GF-D8 (cell line): ENCODE measurements around the gene SH3RF2.
A peak's percentile ranks its signal among the peaks of the same experiment; 100 is the strongest.

Source experiments
- DNase-seq: peaks from one replicate; lab custom pipeline; 2025; lab: John Stamatoyannopoulos, UW

SH3RF2 gene

DNA sequence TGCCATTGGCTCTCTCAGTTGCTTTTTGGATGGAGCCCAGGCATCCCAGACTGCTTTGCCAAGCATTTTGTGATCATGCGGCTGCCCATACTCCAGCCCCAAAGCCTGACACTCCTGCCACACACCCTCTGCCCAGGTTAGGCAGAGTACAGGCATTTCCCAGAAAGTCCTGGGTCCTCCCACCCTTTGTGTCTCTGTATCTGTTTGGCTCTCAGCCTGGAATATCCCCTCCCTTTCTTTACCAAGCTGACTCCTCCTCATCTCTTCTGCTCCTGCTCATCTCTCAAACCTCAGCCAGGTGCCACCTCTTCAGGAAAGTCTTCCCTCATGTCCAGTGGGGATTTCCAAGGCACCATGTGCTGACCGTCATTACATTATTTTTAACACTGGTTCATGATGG is 14.3 kb upstream of the SH3RF2 start:
- DNase-seq, result no peak

DNA sequence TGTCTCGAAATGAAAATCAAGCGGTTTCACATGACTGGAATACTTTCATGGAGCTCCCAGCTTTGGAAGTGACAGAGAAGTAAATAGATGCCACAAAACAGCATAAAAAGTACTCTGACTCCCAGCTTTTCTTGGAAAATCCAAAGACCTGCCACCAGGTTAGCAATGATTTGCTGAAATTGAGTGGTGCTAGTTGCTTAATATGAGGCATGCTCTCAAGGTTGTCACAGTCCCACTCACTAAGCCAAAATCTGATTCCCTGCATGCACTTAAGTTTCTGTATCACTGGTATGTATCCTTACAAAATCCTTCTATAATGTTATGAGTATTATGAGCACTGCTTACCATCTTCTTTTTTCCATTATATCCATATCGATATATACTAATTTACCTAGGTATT is 13.0 kb upstream of the SH3RF2 start:
- DNase-seq, result no peak

- DNase-seq, result no peak
These were observed 11.5 kb upstream of the SH3RF2 start for GRCh38 chr5:145924849-145925248.

- no peak for DNase-seq
These were observed 11.0 kb upstream of the SH3RF2 start for GRCh38 chr5:145925353-145925752.

DNA sequence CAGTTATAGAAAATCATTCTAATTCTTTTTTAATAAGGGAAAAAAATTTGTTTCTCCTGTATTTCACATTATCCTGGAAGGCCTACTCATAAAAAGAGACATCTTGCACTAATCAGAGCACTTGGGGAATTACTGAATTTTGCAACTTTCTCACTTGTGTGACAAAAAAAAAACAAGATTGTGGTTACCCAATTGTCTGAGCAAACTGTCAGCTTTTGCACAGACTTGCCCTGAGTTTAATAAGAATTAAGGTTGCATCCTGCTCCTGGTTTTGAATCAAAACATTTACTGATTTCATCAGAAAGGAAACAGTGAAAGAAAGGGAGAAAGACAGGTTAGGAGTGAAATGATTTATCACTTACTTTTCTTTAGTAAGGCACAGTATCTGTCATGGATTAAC is 10.6 kb upstream of the SH3RF2 start:
- no peak for DNase-seq

GRCh38 chr5:145931718-145932117 is 4.7 kb upstream of the SH3RF2 start:
- no peak for DNase-seq

- no peak for DNase-seq
These were observed 2.1 kb upstream of the SH3RF2 start for GRCh38 chr5:145934276-145934675.

DNA sequence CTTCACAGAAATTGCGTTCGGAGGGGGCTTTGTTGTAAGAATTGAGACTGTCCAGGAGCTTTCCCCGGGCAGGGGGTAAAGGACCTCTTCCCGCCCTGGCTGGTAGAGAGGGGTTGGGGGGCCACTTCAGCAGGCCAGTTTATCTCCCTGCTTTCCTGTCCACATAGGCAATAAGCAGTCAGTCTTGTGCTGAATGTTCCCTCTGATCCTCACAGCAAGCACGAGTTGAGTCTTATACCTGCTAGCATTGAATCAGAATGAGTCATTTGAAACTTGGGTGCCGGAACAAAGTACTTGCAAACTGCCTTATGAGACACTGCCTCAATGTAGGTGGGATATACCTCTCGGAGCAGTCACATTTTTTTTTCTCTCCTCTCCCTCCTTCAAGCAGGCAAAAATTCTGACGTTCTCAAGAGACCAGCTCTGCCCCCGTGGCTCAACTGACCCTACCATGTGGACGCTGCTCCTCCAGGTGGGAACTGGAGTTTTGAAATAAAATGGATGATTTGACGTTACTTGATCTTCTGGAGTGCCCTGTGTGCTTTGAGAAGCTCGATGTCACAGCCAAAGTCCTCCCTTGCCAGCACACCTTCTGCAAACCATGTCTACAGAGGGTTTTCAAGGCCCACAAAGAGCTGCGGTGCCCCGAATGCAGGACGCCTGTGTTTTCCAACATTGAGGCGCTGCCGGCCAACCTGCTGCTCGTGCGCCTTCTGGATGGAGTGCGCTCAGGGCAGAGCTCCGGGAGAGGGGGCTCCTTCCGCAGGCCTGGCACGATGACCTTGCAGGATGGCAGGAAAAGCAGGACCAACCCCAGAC is 1.3 kb downstream of the SH3RF2 start:
- no peak for DNase-seq

GRCh38 chr5:145938776-145939539 is 2.6 kb downstream of the SH3RF2 start:
- no peak for DNase-seq

- DNase-seq, result no peak
These were observed 3.2 kb downstream of the SH3RF2 start for GRCh38 chr5:145939540-145940065.

- no peak for DNase-seq
These were observed 4.7 kb downstream of the SH3RF2 start for GRCh38 chr5:145941096-145941447.

DNA sequence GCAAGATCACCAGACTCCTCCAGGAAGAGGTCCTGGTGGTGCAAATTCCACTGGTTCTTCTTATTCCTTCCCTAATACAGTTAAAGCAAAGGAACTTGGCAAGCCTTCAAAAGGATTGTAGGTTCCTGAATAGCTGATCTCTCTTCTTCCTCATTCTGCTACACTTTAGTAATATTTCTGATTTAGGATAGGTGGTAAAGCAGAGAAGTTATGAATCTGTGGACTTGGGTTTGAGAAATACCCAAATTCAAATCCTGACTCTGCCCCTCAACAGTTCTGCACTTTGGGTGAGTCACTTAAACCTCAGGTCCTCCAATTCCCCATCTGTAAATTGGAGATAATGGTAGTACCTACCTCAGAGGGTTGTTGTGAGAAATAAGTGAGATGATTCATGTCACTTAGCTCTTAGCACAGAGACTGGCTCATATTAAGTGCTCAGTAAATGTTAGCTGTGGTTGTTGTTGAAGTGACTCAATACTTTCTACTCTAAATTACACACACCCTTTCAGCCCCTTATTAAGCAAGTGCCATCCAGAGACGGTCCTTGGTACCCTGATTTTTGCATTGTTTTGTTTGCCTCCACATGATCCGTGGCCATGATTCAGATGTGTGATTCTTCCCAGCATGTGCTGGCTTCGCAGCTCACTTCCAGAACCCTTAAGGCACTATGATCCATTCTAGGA is 5.2 kb downstream of the SH3RF2 start:
- peak; percentile 3 for DNase-seq

DNA sequence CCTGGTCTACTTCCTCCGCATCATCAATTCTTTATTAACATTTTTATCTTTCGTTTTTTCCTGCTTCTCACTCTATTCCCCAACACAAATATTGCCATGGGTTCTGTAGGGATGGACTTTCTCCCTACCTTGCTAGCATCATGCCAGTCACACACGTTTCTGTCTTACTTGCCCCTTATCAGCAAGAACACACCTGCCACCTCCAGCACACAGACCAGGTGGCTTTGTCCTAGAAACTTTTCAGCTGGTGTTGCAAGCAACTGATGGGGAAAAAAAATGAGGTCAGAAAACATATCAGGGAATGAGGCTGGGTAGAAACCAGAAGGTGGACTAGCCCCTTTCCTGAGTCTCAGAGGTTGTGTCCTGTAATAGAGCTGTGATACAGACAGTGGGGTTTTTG is 5.8 kb downstream of the SH3RF2 start:
- no peak for DNase-seq

GRCh38 chr5:145942749-145943148 is 6.4 kb downstream of the SH3RF2 start:
- no peak for DNase-seq

- no peak for DNase-seq
These were observed 7.3 kb downstream of the SH3RF2 start for GRCh38 chr5:145943674-145944121.

GRCh38 chr5:145944328-145944727 is 8.0 kb downstream of the SH3RF2 start:
- DNase-seq, result no peak

DNA sequence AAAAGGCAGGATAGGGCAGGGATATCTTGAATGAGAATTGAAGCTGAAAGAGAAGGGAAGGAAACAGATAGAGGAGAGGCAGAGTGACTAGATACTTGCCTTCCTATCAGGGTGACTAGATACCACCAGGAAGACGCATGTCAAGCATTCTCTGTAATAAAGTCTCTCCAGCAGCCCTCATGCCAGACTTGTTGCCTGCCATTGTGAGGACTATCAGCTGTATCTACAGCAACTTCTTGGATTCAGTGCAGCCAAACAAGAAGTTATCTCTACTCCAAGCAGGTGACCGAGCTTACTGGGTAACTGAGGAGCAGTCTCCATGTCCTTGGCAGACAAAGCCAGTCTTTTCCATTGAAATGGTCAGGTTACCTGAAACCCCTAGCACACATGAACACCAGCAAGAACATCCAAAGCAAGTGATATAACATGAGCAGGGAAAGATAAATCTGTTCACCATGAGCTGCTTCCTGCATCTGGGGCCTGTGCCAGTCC is 9.3 kb downstream of the SH3RF2 start:
- DNase-seq, result no peak

- DNase-seq, result no peak
These were observed 9.9 kb downstream of the SH3RF2 start for GRCh38 chr5:145946112-145946861.

GRCh38 chr5:145947581-145947980 is 11.2 kb downstream of the SH3RF2 start:
- DNase-seq, result no peak

DNA sequence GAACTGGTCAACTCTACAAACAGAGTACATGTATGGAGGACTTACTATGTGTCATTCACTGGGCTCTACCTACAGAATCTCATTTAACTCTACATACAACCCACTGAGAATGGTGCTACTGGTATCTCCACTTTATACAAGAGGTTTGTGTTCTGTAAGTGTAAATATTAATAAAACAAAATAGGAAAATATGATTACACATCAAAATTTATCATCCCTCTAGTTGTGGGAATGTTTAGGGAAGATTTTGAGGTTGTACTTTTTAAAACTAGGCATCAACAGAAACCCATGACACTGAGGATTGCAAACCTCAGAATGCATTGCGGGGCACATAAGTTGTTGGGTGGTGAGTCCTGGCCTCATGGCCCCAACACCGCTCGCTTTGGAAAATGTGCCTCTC is 11.7 kb downstream of the SH3RF2 start:
- DNase-seq, result no peak

DNA sequence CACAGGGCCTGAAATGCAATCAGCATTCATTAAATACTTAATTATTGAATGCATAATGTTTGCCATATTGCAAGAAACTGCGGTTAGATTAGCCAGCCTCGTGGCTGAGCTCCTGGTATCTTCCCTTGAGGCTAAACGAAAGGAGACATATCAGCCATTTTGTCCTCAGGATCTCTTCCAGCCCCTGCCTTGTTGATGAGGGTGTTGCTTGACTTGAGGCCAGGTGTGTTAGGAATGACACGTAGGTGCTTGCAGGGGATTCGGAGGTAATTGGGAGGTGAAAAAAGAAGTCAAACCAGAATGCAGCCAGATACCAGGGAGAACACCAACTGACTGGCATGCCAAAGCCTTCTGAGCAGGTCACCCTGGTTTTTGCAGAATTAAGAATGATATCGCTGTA is 12.5 kb downstream of the SH3RF2 start:
- no peak for DNase-seq

DNA sequence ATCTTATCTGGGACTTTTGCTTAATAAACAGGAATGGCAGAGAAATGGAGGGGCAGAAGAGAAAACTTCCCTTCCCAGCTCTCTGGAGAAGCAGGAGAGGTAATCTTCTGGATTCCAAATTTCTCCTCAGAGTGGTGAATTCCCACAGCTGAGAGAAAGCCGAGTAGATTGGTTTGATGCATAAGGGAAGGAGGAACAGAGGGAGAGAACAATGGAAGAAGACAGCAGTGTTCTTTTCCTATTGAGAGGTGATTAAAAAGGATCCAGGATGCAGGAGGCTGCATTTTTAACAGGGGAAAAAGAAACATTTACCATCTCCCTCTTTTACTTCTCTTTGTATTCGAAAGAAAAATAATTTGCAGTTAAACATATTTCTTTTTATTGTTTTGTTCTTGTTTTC is 13.1 kb downstream of the SH3RF2 start:
- no peak for DNase-seq
